Ishikawa (cell line): Measurements from ENCODE around the gene UBL5.

Experiments used
- CEBPB ChIP-seq: IDR thresholded peaks from 2 replicates; pipeline ENCODE4 v1.6.1; 2012
- CREB1 ChIP-seq: IDR thresholded peaks from 2 replicates; pipeline ENCODE4 v1.6.1; 2012; ENCODE audit warnings: low read depth
- EGR1 ChIP-seq: IDR thresholded peaks from 2 replicates; pipeline ENCODE4 v1.6.1; 2012
- EP300 ChIP-seq: IDR thresholded peaks from 2 replicates; pipeline ENCODE4 v1.6.1; 2012; ENCODE audit warnings: borderline replicate concordance
- FOXM1 ChIP-seq: IDR thresholded peaks from 2 replicates; pipeline ENCODE4 v1.6.1; 2012; ENCODE audit warnings: low read depth, borderline replicate concordance
- MAX ChIP-seq: IDR thresholded peaks from 2 replicates; pipeline ENCODE4 v1.6.1; 2012
- NFIC ChIP-seq: IDR thresholded peaks from 2 replicates; pipeline ENCODE4 v1.6.1; 2012
- RAD21 ChIP-seq: IDR thresholded peaks from 2 replicates; pipeline ENCODE4 v1.6.1; 2012; ENCODE audit warnings: low read depth
- TAF1 ChIP-seq: IDR thresholded peaks from 2 replicates; pipeline ENCODE4 v1.6.1; 2012; ENCODE audit warnings: low read depth, mild to moderate bottlenecking
- TCF12 ChIP-seq: IDR thresholded peaks from 2 replicates; pipeline ENCODE4 v1.6.1; 2012; ENCODE audit warnings: low read depth
- TEAD4 ChIP-seq: IDR thresholded peaks from 2 replicates; pipeline ENCODE4 v1.6.1; 2012
- YY1 ChIP-seq: IDR thresholded peaks from 2 replicates; pipeline ENCODE4 v1.6.1; 2012; ENCODE audit warnings: low read depth
- ZBTB7A ChIP-seq: IDR thresholded peaks from 2 replicates; pipeline ENCODE4 v1.6.1; 2012; ENCODE audit warnings: low read depth
- TF ChIP-seq, protein P1 (sequence below): IDR thresholded peaks from 2 replicates; pipeline ENCODE4 v1.6.1; 2012
- TF ChIP-seq, protein P2 (sequence below): IDR thresholded peaks from 2 replicates; pipeline ENCODE4 v1.6.1; 2012; ENCODE audit warnings: low read depth, mild to moderate bottlenecking

UBL5 gene

DNA sequence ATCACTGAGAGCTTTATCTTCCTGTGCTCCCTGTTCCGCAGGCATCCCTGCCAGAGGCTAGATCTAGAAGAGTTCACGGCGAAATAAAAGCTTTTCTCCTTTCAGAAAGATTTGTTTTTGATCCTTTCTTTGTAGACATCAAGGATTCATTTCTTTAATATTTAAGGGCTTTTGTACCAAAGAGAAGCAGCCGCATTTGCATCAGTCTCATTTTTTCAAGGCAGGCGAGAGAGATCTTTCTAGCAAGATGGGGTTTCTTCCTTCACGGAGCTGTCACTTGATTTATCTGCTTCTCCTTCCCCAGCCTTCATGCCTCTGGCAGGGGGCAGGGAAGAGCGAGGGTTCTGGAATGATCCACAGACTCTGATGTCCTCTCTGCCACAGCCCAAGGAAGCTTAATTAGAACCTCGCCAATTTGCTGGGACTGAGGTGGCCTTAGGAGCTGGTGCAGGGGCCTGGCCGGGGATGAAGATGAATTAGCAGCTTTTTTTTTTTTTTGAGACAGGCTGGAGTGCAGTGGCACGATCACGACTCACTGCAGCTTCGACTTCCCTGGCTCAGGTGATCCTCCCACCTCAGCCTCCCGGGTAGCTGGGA is 47.4 kb downstream of the UBL5 start:
- TF ChIP-seq TAF1 (no peak), RAD21 (no peak), FOXM1 (no peak), CEBPB (no peak), TEAD4 (no peak), EP300 (no peak), ZBTB7A (no peak), MAX (no peak), NFIC (no peak), EGR1 (no peak), CREB1 (no peak), TCF12 (no peak), YY1 (no peak)
- TF ChIP-seq, protein P1, sequence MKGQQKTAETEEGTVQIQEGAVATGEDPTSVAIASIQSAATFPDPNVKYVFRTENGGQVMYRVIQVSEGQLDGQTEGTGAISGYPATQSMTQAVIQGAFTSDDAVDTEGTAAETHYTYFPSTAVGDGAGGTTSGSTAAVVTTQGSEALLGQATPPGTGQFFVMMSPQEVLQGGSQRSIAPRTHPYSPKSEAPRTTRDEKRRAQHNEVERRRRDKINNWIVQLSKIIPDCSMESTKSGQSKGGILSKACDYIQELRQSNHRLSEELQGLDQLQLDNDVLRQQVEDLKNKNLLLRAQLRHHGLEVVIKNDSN: no peak
- TF ChIP-seq, protein P2, sequence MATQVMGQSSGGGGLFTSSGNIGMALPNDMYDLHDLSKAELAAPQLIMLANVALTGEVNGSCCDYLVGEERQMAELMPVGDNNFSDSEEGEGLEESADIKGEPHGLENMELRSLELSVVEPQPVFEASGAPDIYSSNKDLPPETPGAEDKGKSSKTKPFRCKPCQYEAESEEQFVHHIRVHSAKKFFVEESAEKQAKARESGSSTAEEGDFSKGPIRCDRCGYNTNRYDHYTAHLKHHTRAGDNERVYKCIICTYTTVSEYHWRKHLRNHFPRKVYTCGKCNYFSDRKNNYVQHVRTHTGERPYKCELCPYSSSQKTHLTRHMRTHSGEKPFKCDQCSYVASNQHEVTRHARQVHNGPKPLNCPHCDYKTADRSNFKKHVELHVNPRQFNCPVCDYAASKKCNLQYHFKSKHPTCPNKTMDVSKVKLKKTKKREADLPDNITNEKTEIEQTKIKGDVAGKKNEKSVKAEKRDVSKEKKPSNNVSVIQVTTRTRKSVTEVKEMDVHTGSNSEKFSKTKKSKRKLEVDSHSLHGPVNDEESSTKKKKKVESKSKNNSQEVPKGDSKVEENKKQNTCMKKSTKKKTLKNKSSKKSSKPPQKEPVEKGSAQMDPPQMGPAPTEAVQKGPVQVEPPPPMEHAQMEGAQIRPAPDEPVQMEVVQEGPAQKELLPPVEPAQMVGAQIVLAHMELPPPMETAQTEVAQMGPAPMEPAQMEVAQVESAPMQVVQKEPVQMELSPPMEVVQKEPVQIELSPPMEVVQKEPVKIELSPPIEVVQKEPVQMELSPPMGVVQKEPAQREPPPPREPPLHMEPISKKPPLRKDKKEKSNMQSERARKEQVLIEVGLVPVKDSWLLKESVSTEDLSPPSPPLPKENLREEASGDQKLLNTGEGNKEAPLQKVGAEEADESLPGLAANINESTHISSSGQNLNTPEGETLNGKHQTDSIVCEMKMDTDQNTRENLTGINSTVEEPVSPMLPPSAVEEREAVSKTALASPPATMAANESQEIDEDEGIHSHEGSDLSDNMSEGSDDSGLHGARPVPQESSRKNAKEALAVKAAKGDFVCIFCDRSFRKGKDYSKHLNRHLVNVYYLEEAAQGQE: no peak

- no peak for TF ChIP-seq EGR1
- TF ChIP-seq MAX: no peak
- TF ChIP-seq, protein P1: no peak
- no peak for TF ChIP-seq CREB1
- no peak for TF ChIP-seq RAD21
- TF ChIP-seq, protein P2: no peak
- no peak for TF ChIP-seq TEAD4
- no peak for TF ChIP-seq EP300
- no peak for TF ChIP-seq FOXM1
- no peak for TF ChIP-seq YY1
These were observed 48.1 kb downstream of the UBL5 start for GRCh38 chr19:9875796-9876195.

DNA sequence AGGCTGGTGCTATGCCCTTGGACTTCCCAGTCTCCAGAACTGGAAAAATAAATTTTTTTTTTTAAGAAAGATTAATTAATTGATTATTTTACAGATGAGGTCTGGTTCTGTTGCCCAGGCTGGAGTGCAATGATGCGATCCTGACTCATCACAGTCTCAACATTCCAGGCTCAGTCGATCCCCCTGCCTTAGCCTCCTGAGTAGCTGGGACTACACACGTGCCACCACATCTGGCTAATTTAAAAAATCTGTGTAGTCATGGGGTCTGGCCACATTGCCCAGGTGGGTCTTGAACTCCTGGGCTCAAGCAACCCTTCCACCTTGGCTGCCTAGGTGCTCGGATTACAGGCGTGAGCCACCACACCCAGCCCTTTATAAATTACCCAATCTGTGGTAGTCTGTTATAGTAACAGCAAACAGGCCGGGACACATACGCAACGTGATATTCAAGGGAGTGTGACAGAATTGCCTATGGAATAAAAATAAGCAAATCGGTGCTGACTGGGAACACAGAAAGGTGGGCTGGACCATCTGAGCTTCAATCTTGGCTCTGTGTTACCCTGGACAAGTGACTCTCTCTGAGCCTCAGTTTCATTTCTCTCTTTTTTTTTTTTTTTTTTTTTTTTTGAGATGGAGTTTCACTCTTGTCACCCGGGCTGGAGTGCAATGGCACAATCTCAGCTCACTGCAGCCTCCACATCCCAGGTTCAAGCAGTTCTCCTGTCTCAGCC is 50.2 kb downstream of the UBL5 start:
- no peak for TF ChIP-seq TCF12
- no peak for TF ChIP-seq FOXM1
- no peak for TF ChIP-seq ZBTB7A
- TF ChIP-seq EP300: no peak

DNA sequence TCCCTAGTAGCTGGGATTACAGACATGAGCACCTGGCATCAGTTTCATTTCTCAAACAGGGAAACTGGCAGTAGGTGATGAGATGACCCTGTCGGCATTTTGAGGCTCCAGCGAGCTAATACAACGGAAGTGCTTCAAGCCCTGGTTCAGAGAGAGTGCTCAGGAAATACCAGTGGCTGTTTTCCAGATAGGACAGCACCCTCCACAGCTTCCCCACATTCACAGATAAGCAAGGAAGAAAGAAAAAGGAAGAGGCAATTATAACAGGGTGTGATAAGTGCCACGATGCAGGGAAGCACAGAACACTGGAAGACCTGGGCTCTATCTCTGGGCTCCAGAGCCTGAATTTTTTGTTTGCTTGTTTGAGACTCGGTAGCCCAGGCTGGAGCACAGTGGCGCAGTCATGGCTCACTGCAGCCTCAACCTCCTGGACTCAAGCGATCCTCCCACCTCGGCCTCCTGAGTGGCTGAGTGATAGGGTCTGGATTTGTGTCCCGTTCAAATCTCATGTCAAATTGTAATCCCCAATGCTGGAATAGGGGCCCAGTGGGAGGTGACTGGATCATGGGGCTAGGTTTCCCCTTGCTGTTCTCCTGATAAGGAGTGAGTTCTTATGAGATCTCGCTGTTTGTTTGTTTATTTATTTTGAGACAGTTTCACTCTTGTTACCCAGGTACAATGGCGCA is 50.9 kb downstream of the UBL5 start:
- no peak for TF ChIP-seq YY1
